GM03348 (cell line): ENCODE data around the gene GREM2.
A peak's percentile ranks its signal among the peaks of the same experiment; 100 is the strongest.

Source experiments
- DNase-seq: peaks from one replicate; pipeline ENCODE4 v3.0.0; 2012; ENCODE audit warnings: low spot score

GREM2 gene

DNA sequence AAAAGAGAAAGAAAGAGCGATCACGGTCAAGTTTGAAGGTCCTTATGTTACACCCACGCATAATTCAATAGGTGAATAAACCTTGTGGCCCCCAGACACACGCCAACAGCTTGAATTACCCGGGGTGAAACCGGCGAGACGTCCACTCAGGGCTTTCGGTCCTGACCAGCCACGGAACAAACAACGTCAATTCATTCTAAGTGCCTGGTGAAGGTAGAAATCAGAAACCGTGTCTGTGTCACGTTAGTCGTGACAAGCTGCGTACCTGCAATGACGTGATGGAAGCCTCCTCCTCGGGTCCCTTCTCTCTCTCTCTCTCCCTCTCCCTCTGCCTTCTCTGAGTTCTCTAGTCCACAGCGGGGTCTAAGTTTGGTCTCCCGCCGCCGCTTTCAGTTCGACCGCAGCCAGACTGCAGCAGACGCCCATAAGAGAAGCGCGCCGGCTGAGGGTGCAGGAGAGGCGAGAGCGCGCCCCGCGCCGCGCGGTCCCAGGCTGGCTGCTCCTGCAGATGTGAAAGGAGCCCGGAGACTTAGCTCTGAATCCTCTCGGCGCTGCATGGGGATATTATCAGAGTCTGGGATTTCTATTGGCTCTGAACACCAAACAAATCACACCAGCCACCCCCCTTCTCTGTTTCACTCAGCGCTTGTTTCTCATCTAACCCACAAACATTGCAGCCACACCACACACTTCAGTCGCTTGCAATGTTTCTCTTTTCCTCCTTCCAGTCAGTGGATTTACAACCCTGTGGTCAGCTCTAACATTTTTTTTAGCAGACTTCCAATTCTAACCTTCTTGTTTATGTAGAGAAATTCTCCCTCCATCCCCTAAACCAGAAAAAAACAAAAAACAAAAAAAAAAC lies at the start of gene GREM2:
TSS of gene GREM2 (minus strand) at position 537 of the 862 bp plus-strand sequence. CDS start 118,680 bp downstream, outside the sequence.
- DNase-seq = peak; percentile 92

DNA sequence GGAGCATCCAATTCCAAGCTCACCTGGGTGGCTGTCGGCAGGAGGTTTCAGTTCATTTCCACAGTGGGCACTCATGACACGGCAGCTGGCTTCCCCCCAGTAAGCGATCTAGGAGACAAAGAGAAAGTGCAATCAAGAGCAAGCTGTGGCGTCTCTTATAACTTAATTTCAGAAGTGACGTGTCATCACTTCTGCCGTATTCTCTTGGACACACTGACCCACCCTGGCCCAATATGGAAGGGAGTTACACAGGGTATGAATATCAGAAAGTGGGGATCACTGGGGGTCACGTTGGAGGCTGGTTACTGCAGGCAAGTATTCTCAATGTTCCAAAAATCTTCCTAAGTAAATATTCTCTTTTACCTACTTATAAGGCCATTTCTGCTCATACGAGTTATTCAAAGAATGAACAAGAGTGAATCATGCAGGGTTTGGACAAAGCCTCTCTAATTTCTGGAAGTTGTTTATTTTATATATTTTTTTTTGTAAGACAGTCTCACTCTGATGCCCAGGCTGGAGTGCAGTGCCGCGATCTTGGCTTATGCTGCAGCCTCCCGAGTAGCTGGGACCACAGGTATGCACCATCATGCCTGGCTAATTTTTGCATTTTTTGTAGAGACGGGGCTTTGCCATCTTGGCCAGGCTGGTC lies 46.5 kb upstream of the GREM2 start:
- peak; percentile 43 for DNase-seq

- no peak for DNase-seq
These were observed 44.6 kb upstream of the GREM2 start for GRCh38 chr1:240656531-240656930.

DNA sequence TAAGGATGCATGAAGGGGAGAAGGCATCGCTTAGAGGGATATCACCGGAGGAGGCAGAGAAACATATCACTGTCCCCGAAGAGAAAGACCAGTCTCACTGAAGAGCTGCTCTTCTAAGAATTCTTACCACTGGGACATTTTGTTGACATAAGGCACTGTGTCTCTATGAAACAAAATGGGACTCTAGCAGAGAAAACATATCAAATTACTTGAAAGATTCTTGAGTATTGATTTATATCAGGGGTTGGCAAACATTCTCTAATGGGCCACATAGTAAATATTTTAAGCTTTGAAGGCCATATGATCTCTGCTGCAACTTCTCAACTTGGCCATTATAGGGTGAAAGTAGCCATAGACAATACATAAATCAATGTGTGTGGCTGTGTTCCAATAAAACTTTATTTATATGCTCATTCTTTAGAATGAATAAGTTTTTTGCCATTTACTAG lies 41.0 kb upstream of the GREM2 start:
- no peak for DNase-seq

- DNase-seq = peak; percentile 63
These were observed 40.6 kb upstream of the GREM2 start for GRCh38 chr1:240652549-240652948.

DNA sequence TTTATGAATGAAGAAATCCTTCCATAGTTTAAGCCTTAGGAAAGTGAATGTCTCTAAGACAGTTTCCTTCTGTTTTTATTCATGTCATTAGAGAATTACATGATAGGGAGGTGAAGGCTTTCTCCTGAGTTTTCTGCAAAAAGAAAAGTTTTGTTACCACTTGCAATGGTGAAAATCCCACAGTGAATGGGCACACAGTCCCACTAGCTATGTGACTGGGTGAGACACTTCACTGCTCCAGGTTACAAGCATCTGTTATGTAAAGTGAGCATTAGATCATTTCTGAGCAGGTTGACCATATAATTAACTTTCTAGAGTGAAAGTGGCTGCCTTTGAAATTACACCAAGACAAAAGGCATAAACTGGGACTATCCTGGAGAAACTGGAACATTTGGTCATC lies 38.9 kb upstream of the GREM2 start:
- DNase-seq = no peak

DNA sequence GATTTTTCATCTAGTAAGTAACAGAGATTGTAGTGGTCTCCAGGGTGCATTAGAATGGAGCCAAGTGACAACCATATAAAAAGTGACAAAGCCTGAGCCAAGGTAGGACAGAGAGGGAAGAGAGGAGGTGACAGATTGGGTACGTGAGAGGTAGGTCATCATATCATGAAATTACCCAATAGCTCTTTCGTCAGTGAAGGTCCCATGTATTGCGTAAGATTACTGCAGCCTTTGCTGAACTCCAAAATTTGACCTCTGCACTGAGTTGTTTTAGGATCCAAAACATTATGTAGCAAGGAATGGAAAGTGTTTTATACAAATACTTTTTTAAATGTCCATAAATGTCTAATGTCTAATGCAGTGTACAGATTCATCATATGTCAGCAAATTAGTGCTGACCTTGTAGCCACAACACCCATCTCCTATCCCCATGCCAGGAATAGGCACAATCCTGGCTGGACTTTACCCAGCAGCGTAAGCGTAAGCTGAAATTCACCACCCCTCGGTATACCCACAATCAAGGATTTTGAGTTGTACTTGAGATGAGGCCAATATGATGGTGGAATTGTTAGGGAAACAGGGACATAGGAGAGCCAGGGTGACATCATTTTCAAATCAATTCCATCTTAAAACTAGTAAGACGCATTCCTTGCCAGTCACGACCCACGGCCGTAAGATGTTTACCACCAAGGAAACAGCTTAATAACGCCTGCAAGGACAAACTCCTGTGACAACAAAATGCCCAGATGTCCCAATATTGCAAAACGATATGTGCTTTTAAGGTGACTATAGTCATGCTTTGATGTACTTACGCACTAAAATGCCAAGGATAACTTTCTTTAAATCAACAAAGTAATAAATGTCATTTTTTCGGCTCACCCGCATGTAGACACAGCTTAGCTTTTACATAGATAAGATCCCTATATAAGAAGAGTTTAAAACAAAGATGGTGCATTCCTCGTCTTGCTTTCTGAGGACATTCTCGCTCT lies 38.1 kb upstream of the GREM2 start:
- no peak for DNase-seq

- no peak for DNase-seq
These were observed 34.8 kb upstream of the GREM2 start for GRCh38 chr1:240646571-240647240.

DNA sequence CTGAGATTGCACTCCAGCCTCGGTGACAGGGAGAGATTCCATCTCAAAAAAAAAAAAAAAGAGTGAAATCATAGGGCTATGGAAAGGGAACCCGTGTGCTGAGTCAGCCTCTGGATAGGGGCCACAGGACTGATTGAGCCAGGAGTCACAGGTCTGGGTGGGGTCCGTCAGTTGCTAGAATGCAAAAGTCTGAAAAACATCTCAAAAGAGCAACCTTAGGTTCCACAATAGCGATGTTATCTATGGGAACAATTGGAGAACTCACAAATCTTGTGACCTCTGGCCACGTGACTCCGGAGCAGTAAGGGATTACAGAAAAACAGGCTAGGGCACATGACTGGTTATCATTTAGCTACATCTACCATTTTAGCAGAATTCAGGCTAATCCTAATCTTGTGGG lies 32.8 kb upstream of the GREM2 start:
- DNase-seq = no peak

- DNase-seq = no peak
These were observed 23.7 kb upstream of the GREM2 start for GRCh38 chr1:240635466-240636256.

DNA sequence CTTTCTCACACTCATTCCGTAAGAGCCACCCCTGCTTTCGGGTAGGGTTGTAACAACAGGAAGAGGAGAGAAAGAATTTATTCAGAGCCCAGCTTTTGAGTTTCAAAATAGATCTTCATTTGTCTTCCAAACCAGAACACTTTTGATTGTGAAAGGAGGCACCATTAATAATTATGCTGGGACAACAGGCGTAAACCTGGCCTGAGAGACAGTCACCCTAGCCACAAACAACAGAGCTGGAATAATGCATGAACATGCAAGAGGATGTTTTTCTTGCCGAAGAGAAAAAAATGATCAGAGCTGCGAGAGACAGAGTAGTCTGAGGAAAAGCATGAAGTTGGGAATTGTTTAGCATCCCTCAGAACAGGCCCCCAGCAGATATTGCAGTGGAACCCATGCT lies 18.5 kb upstream of the GREM2 start:
- DNase-seq = no peak

- no peak for DNase-seq
These were observed 9.3 kb upstream of the GREM2 start for GRCh38 chr1:240621249-240621648.

GRCh38 chr1:240619906-240620621 lies 8.1 kb upstream of the GREM2 start:
- no peak for DNase-seq

DNA sequence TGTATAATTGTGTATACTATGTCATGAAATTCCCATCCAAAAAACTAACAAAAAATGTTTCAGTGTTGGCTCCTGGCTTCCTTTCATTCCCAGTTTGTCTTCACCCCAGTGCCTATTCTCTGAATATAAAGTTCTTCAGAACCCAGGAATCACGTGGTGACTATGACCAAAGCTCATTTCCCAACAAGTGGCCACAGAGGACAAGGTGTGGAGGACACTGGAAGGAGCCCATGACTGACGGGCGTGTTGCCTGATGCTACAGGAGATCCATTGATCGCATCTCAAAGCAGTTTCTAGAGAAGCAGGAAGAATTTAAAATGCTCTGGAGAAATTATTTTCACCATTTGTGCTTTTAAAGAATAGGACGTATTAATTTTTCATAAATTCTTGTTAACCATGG lies 7.4 kb upstream of the GREM2 start:
- no peak for DNase-seq

GRCh38 chr1:240618946-240619345 lies 7.0 kb upstream of the GREM2 start:
- DNase-seq = no peak

DNA sequence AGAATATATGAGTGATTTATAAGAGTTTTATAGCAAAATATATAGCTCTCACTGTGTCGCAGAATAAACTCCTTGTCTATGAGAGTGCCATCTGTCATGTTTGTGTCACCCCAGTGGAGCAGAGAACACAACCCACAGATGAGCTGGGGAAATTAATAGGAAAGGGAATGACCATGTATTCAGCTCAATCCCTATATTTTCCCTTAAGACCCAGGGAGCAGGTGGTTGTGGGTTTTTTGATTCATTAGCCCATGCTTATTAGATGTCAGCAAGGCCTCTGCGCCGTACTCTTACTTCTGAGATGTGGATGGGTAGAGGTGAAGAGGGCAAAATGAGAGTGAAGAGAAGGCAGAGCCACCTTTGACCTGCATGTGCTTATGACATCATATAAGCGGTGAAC lies 4.1 kb upstream of the GREM2 start:
- no peak for DNase-seq

- no peak for DNase-seq
These were observed 1.6 kb upstream of the GREM2 start for GRCh38 chr1:240613356-240614142.

- DNase-seq = no peak
These were observed 856 bp upstream of the GREM2 start for GRCh38 chr1:240612811-240613210.

GRCh38 chr1:240611228-240611618 lies 732 bp downstream of the GREM2 start:
- DNase-seq = no peak
